Stimulated activated CD8-positive, alpha-beta memory T cell treated with anti-CD3 and anti-CD28 coated beads, Interleukin-15, amount 100 ng/mL, for 1 hour (primary cell): ENCODE data around the gene DNAH9.

Source experiments
- DNase-seq: peaks from one replicate; pipeline ENCODE4 v3.0.0-alpha.2; 2020; ENCODE audit warnings: low read depth

Gene DNAH9

DNA sequence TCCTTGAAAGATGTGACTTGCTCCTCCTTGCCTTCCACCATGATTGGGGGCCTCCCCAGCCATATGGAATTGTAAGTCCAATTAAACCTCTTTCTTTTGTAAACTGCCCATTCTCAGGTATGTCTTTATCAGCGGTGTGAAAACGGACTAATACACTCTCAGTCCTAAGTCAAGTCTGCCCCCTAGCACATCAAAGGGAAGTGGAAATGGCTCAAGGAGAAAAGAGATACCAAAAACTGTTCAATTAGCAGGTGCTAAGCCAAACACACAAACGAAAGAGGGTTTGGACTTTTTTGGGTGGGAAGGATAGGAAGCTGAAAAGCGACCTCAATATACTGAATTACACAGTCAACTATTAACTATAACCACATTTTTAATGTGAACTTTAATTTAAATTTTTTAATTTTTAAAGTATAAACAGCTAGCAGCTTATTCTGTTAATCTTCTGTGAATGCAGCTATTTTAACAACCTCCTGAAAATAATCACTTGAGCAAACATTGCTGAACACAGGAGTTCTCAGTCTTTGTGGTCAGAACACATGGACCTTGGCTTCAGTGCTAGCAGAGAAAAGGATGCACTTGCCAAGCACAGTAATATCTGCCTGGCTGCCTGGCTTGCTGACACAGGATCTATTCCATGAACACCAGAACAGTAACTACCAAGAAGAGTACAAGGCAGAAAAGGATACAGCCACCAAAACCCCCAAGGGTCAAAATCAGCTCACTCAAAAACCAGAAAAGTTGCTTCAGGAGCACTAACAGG, 388.1 kb downstream of the DNAH9 start:
- DNase-seq: no peak

DNA sequence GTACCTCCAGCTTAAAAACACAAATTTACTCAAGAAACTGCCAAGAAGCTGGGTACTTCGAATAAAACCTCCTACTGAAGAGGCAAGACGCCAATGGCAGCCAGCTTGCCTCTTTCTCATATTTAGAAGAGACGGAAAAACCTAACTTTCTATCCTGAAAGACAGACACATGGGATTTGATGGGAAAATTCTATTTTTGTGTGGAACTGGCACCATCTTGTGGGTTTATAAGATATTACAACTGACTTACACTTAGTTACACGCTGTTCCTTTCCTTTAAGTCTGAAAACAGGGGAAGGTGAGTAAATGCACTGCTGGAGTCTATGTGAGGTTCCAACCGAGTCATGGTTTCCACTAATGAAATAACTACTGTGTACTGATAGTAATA, 388.7 kb downstream of the DNAH9 start:
- DNase-seq: no peak

DNA sequence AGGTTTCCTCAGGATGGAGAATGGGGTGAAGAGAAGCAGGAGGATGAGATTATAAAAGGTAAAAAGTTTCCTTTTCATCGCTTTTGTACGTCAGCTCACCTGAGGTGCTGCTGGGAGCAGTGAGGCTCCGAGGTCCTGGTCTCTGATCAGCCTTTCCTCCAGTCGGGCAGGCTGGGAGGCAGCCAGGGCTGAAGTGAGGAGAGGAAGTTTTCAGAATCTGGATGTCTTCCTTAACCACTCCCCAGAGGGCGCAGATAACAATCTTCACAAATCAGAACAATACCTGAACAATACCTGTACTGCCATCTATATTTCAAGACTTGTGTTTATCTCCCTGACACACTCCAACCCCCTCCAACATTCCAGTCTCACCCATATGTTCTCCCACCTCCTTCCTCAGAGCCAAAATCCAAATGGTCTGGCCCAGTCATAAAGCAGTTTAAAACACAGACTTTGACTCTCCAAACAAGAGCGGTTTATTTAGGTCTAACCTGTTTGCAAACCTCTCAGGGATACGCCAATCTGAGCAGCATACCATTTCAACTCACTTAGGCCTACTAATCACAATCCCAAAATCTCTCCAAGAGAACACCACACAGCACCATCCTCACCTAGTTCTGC, 392.2 kb downstream of the DNAH9 start:
- no peak for DNase-seq

DNA sequence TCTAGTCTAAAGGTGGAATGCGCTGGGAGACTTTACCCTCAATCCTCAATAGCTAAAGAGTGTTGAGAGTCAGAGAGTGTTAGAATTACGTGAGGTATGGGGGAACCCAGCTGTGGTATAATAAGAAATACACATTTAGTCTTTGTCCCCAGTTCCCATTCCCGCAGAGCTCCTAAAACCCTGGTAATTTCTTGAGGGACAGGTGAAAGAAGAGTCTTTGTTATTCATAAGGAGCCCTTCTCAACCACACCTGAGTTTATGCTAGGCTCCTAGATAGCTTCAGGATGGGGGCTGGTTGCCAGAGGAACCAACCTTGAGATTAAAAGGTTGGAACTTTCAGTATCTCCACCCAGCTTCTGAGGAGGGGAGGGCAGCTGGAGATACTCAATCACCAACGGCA, 393.2 kb downstream of the DNAH9 start:
- DNase-seq: no peak

DNA sequence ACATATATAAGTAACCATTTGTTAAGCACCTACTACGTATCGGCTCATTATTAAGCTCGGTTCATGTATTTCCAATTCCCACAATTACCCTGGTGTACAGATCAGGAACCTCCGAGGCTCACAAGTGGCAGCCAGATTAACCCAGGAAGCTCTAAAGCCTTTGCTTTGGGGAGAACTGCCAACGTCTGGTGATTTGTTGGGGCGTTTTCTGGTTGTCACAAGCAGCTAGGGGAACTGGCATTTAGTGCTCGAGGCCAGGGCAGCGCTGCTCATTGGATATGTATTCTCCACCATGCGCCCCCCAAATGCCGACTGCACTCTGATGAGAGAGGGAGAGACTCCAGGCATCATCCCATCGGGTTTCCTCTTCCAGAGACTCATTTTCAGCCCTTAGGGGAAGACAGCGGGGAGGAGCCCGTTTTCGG, 398.5 kb downstream of the DNAH9 start:
- peak; percentile 10 for DNase-seq

DNA sequence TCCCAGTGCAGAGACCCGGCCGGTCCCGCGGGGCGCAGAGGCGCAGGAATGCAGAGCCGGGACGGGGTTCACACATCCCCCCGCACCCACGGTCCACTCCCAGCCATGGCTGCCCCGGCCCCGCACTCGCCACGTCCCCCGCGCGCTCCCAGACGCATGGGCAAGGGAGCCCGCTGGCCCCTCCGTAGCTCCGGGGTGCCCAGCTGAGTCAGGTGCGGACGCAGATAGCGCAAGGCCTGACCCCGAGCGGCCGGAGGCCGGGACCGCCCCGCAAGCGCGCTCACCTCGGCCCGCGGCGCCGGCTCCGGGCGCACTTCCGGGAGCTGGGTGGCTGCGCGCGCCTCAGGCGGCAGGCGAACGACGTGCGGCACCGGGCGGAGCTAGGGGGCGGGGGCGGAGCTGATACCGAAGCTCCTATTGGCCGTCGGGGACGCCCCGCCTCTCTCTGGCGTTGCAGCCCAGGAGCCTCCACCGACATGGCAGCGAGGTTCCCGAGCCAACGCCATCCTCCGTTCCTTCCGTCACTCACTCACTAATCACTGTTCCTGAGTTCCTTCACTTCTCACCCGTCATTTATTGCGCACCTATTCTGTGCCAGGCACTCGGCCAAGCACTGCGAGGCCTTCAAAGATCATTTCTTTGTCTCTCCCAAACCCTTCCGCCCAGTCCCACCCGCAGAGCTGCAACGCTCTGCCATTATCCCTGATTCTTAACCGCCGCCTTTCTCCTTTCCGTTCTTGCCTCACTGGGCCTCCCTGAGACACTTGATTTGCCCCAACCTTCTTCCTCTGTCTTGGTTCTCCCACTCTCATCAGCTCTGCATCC, 399.1 kb downstream of the DNAH9 start, which contains the start of gene ZNF18:
Gene ZNF18, minus strand, starts transcription at position 329 of the 825 bp plus-strand sequence. CDS start 4,646 bp downstream, outside the sequence.
- peak; percentile 89 for DNase-seq

DNA sequence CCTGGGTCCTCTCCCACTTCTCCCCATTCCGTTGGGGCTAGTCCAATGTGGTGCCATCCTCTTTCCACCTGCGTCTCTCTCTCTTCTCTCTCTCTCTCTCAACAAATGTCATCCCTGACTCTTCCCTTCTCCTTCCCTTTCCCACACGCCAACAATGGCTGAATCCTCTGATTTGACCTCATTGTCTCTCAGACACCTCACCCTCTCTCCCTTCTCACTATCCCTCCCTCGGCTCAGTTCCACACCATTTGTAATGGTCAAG, 399.6 kb downstream of the DNAH9 start:
- no peak for DNase-seq

DNA sequence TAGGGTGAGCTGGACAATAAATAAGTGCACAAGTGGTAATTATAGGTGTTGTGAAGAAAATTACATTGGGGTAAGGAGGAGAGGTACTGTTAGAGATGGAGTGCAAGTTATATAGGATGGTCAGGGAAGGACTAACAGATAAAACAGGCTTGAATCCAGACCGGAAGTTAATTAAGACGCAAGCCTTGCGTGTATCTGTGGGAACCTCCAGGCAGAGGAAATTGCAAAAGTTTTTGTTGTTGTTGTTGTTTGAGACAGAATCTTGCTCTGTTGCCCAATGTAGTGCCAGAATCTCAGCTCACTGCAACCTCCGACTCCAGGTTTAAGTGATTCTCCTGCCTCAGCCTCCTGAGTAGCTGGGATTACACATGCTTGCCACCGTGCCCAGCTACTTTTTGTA, 401.4 kb downstream of the DNAH9 start:
- no peak for DNase-seq

DNA sequence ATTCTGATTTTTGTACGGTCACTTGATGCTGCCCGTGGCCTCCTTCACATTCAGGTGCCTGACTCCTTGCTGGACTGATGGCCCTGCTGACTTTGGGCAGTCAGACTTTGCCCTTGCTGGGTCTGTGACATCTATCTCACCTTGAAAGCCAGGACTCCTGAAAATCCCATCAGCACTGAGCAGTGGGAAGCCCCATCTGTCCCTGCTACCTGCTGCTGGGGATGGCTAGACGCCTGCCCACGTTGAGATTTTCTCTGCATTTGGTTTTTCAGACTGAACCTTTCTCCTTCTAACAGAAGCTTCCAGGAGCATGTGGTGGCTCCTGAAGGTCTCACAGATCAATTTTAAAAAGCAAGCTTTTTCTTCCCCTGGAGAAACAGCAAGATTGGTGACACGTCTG, 409.2 kb downstream of the DNAH9 start:
- no peak for DNase-seq
